GM12891 (cell line): ENCODE data around the gene DNAJC11.

Source experiments
- POLR2A ChIP-seq: IDR thresholded peaks from 2 replicates; pipeline ENCODE4 v1.6.1; 2011; ENCODE audit warnings: low read depth, low read length, control low read depth
- POLR2AphosphoS5 ChIP-seq: IDR thresholded peaks from 2 replicates; pipeline ENCODE4 v1.6.1; 2011; ENCODE audit warnings: low read depth, low read length, control low read depth
- POU2F2 ChIP-seq: IDR thresholded peaks from 2 replicates; pipeline ENCODE4 v1.6.1; 2011; ENCODE audit warnings: low read depth, mild to moderate bottlenecking, control low read depth, low read length, moderate library complexity
- SPI1 ChIP-seq: IDR thresholded peaks from 2 replicates; pipeline ENCODE4 v1.6.1; 2011; ENCODE audit warnings: low read depth, low read length, control low read depth
- TAF1 ChIP-seq: IDR thresholded peaks from 2 replicates; pipeline ENCODE4 v1.6.1; 2011; ENCODE audit warnings: low read depth, low read length, control low read depth

DNA sequence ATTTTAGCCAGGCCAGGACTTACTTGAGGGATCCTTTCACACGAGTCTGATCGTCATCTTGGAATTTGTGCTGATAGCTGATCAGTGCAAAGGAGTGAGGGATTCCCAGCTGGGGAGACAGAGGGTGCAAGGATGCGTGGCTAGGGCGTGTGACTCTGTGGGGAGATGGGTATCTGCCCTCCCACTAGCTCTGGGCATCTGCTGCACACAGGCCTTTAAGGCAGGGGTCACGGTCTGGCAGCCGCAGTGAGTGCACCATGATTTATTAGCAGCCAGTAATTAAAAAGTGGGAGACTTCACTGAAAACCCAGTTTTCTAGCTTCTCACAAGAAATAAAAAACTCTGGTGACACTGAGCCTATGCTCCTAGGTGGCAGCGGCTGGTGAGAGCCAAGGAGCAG is 56.6 kb downstream of the DNAJC11 start:
- TF ChIP-seq SPI1 (no peak), POLR2A (no peak), TAF1 (no peak), POLR2AphosphoS5 (no peak), POU2F2 (no peak)
